Measurements from ENCODE around the gene SLC66A1. TPM values are rescaled to one million over a fixed set of nuclear protein-coding genes. Genes with fewer than 3 reads are reported as not detected.
A peak's percentile ranks its signal among the peaks of the same experiment; 100 is the strongest.

SLC66A1 gene
- total and polyA plus RNA-seq, 9 of the 15 experiments (the other 6 are each of a cell fraction or from before 2014, with no cell fraction given), result 1.2 to 40.8 (median 18.6) TPM

- Histone ChIP-seq H3K4me1 (replicated peaks in 1 of 2; ENCODE audit: control insufficient read depth in 2 of 2, insufficient read depth in 2 of 2, low read length in 2 of 2) (peaks cover 54 to 71% of the 10 kb centered on the region in 2 experiments), H2AFZ (ENCODE audit: low read depth, low read length) (peak overlapping the region; percentile 37), H3K27ac (ENCODE audit: extremely low read depth, low read depth, low read length) (peak overlapping the region; percentile 64), H4K20me1 (replicated peaks; ENCODE audit: control insufficient read depth, insufficient read depth, low read length) (peaks cover 23% of the 10 kb centered on the region), H3K9ac (ENCODE audit: insufficient read depth in 1 of 2, low read depth in 2 of 2, low read length in 2 of 2) (peak overlapping the region; percentile 55 to 87; a peak in 3 of 4 replicates), H3K4me3 (no peak overlapping the region), H3K4me2 (ENCODE audit: insufficient read depth, low read length) (peak overlapping the region; percentile 56), H3K9me3 (replicated peaks; ENCODE audit: control insufficient read depth, insufficient read depth, low read depth, low read length) (no peaks in the 10 kb centered on the region), H3K36me3 (ENCODE audit: control insufficient read depth, insufficient read depth, low read length) (peaks cover 42% of the 10 kb centered on the region), H3K9me1 (ENCODE audit: control insufficient read depth, insufficient read depth, low read length) (peaks cover 2% of the 10 kb centered on the region), H3K79me2 (ENCODE audit: control insufficient read depth, insufficient read depth, low read length) (peaks cover 65% of the 10 kb centered on the region), H3K27me3 (ENCODE audit: control insufficient read depth in 2 of 2, insufficient read depth in 2 of 2, low read length in 2 of 2) (no peaks in the 10 kb centered on the region)
- ChIA-PET POLR2A (interaction anchor here (0.9 to 1.1 kb wide), 3 partner anchors 10 to 20 kb away, joined by 3 read pairs; no protein-coding TSS in a partner anchor), CTCF (ENCODE audit: low intra/inter-chr PET ratio) (no interaction called here)
- no TSS peak for BruUV-seq (replicated peaks)
- 49% methylated on average over 17 of the region's 17 CpGs for whole genome bisulfite sequencing (ENCODE audit: insufficient coverage, low coverage, missing lambda C conversion rate)
- DNase-seq (ENCODE audit: extremely low read depth in 1 of 4, low spot score in 3 of 4) (peak in 2 of 4 experiments; percentile 69 to 79), ATAC-seq (peak; percentile 3; the same call in 1 of the 3 replicates), FAIRE-seq (peak; percentile 81)
- in situ Hi-C loops (cut with MboI), result no loop called here
- intact Hi-C loops (cut with micrococcal nuclease), result no loop called here
- TF ChIP-seq FOSL1 (tag; conservative IDR thresholded peaks at IDR 0.05) (peak; percentile 59), MLX (CRISPR knock-in tag; conservative IDR thresholded peaks at IDR 0.05) (0 out of 4 replicates have a peak, but pooled peaks of 1 of the 2 experiments have one; percentile 33), KLF16 (IDR thresholded peaks at IDR 0.05) (no peak), ETV1 (tag; conservative IDR thresholded peaks at IDR 0.05; ENCODE audit: low read depth) (peak; percentile 75), ZBTB5 (IDR thresholded peaks at IDR 0.05) (no peak), GABPA (tag; conservative IDR thresholded peaks at IDR 0.05; ENCODE audit: low read depth) (peak; percentile 77), CBFB (CRISPR knock-in tag; IDR thresholded peaks at IDR 0.05) (0 out of 2 replicates have a peak, but pooled peaks have one; percentile 24), ZNF12 (CRISPR knock-in tag; IDR thresholded peaks at IDR 0.05) (0 out of 2 replicates have a peak, but pooled peaks have one; percentile 34), ATF1 (CRISPR knock-in tag; IDR thresholded peaks at IDR 0.05) (no peak), ATF1 (tag; IDR thresholded peaks at IDR 0.05) (no peak), C11orf30 (IDR thresholded peaks at IDR 0.05; ENCODE audit: low read depth) (peak; percentile 86), ETV5 (CRISPR knock-in tag; IDR thresholded peaks at IDR 0.05; ENCODE audit: low read depth) (peak; percentile 90), MAZ (CRISPR knock-in tag; conservative IDR thresholded peaks at IDR 0.05 in 1 of 2, IDR thresholded peaks at IDR 0.05 in 1 of 2) (peak in 1 of 2 experiments; percentile 53; a peak in 2 of 4 replicates), XRCC4 (IDR thresholded peaks at IDR 0.05; ENCODE audit: extremely low read depth, insufficient read depth, insufficient read length) (no peak), MTA3 (IDR thresholded peaks at IDR 0.05; ENCODE audit: borderline replicate concordance) (peak; percentile 34; the same call in 1 of the 2 replicates), EZH2 (IDR thresholded peaks at IDR 0.05; ENCODE audit: borderline replicate concordance, low read depth, low read length) (no peak), POLR2A (conservative IDR thresholded peaks at IDR 0.05) (peak; percentile 41; the same call in 1 of the 2 replicates)
Measured at GRCh38 chr1:19315378-19316198, 3.5 kb downstream of the SLC66A1 start.

Measured in K562 (cell line).